ENCODE measurements around the gene THUMPD1.
"Not testable (repeated sequence)": the region's sequence is repeated elsewhere in the genome, so short reads cannot be mapped to it uniquely, and the experiment has no call there.

Gene THUMPD1

DNA sequence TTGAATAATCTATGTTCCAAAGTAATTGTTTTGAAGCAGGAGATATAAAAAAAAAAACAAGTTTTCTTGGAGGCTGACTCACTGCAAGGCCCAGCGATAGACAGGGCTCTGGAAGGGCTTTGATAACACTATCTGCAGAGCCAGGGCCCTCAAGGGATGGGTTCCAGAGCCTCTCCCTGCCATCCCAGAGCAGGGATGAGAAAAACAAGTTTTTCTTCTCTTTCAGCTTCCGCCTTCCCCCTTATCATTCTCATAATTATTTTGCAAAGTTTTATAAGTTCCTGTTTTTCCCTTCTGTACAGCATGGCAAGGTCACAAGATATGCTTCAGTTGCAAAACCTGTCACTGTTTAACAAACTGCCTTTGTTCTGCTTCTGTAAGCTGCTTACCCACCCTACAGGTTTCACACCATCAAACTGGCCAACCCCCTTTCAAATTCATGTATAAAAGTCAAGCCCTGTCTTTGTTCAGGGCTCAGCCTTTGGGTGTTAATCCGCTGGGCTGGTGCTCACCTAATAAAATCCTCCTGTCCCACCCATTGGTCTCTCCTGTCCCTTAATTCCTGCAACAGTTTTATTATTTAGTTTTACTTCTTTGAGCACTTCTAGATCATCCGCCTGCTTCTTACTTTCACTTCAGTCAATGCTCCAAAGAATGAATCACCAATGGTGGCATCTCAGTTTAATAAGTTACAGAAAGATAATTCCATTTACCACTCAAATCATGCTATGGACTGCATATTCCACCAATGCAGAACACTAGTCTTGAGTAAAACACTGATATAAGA lies 5.6 kb upstream of the THUMPD1 start:
- DNase-seq (ENCODE audit: low spot score), result no peak

DNA sequence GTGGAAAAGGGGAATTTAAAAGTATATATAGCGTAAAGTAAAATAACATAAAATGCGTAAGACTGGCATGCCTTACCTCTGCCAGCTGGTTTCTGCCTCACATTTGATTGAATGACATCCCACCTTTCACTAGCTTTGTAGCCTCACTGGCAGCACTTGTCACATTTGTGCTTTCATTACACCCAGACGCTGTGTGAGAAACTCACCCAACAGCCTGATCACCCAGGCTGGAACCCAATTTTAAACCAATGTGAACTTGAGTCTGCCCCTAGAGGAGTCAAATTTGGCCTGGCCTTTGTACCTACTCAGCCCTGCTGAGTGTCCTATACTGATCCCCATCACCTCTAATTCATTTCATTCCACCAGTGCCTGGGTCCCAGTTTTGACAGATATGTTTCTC lies 4.8 kb upstream of the THUMPD1 start:
- no peak for DNase-seq (ENCODE audit: low spot score)

DNA sequence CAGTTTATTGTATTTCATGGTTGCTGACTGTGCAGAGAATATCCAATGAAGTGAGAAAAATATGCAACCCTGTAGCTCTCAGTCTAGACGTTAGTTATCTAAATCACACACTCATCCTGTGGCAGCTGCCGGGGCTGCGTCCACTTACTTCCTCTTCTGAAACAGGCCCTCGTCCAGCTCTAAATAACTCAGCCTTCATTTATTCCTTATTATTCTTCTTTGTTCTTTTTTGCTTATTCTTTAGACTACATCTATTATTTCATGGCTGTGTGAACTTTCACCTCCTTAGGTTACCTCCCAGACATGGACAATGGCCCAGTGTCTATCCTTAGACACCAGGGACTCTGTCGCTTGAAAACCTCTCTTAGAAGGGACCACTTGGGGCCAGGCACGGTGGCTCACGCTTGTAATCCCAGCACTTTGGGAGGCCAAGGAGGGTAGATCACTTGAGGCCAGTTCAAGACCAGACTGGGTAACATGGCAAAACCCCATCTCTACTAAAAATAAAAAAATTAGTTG lies 3.4 kb upstream of the THUMPD1 start:
- DNase-seq (ENCODE audit: low spot score), result no peak

GRCh38 chr16:20743591-20743990 lies 2.0 kb upstream of the THUMPD1 start:
- no peak for DNase-seq (ENCODE audit: low spot score)

DNA sequence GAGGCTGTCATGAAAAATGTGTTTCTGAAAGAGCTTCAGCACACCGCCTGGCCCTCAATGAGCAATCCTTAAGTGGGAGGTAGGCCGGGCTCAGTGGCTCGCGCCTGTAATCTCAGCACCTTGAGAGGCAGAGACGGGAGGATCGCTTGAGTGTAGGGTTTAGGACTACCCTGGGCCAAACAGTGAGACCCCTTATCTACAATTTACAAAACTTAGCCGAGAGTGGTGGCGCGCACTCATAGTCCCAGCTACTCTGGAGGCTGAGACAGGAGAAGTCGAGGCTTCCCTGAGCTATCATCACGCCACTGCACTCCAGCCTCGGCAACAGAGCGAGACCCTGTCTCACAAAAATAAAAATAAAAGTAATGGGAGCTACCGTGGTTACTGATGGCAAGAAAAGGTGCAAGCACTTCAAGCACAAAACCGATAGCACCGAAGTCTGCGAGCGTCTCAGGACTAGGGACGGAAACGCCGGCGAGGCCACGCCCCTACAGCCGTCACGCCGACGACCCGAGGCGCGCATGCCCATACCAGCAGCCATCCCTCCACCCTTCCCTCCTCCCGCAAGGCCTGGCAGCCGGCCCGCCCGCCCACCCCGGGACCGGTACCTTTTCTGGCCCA lies 607 bp downstream of the THUMPD1 start:
- peak; percentile 92 for DNase-seq (ENCODE audit: low spot score)

- no peak for DNase-seq (ENCODE audit: low spot score)
Observed at GRCh38 chr16:20740007-20740883, 1.4 kb downstream of the THUMPD1 start.

GRCh38 chr16:20735490-20735889 lies 6.1 kb downstream of the THUMPD1 start:
- no peak for DNase-seq (ENCODE audit: low spot score)

DNA sequence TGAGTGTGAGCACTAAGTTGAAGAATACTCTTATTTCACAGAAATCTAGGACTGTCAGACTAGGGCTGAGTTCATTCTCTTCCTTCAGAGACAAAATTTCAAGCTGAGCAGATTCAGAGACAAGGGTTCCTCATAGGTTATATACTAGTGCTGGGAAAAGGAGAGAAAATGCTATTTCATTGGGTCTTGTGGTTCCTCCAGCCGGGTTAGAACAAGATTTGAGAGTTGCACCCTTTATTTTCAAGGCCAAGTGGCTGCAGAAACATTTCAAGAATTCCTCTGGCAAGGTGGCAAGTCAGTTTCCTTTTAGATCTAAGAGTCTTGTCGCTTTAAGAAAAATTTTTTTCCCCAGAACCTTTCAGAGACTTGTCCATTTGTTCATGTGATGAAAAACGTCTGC lies 6.8 kb downstream of the THUMPD1 start:
- no peak for DNase-seq (ENCODE audit: low spot score)

DNA sequence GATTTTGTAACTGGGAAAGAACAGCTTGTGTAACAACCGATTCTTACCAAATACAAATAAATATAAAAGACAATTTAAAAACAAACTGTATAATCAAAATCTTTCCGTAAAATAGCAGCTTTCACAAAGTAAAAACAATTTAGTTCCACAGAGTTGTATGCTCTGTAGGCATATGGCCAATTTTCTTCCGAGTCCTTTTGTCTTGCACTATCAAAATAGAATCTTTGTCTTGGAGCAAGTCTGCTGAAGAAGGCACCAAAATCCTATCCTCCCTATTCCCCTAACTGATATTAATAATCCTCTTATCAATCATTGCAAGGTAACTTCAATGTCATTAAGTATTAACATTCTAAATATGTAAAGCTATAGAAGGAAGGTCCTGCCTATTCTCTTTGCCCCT lies 7.6 kb downstream of the THUMPD1 start:
- no peak for DNase-seq (ENCODE audit: low spot score)

DNA sequence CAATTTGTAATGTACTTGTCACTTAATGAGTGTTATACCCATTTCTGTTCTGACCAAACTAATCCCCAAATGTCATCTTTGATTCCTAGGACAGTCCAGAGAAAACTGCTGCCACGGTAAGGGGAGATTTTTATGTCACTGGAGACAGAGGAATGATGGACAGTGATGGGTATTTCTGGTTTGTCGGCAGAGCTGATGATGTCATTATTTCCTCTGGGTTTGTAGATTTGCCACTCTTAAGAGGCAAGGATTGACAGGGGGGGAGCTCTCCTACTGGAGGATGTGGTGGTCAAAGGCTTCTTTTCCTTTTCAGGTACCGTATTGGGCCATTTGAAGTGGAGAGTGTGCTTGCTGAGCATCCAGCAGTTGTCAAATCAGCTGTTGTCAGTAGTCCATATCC lies 12.5 kb downstream of the THUMPD1 start:
- DNase-seq (ENCODE audit: low spot score), result no peak

DNA sequence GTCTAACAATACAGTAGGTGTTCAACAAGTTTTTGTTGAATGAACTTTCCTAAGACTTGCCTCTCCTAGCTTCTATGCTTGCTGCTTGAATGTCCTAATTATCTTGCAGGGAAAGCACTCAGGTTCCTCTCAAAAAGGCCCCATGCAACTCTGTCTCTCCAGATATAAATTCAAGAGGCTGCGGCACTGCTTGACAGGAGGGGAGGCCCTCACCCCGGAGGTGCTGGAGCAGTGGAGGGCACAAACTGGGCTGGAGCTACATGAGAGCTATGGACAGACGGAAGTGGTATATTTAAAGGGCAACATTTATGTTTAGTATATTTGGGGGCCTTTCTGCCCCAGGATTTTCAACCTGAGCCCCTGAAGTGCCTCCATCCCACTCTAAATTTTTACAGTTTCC lies 14.4 kb downstream of the THUMPD1 start:
- DNase-seq (ENCODE audit: low spot score), result no peak

DNA sequence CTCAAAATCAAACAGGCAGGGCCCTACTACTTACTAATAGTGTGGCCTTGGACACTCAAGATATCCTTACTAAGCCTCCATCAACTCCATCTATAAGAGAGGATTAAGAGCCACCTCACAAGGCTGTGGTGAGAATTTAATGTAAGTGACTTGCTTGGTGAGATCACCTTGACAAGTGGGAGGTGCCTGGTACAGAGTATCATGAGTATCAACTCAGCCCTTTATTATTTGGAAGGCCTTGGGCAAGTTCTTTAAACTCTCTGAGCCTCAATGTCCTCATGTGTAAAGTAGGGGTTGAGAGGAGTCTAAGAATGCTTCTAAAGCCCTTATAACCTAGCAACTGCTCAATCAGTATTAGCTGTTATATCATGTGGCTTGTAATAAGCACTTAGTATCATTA lies 15.0 kb downstream of the THUMPD1 start:
- no peak for DNase-seq (ENCODE audit: low spot score)

GRCh38 chr16:20720251-20720650 lies 21.4 kb downstream of the THUMPD1 start:
- DNase-seq (ENCODE audit: low spot score), result no peak

- not testable (repeated sequence) for DNase-seq (ENCODE audit: low spot score)
Observed at GRCh38 chr16:20717718-20718117, 23.9 kb downstream of the THUMPD1 start.

DNA sequence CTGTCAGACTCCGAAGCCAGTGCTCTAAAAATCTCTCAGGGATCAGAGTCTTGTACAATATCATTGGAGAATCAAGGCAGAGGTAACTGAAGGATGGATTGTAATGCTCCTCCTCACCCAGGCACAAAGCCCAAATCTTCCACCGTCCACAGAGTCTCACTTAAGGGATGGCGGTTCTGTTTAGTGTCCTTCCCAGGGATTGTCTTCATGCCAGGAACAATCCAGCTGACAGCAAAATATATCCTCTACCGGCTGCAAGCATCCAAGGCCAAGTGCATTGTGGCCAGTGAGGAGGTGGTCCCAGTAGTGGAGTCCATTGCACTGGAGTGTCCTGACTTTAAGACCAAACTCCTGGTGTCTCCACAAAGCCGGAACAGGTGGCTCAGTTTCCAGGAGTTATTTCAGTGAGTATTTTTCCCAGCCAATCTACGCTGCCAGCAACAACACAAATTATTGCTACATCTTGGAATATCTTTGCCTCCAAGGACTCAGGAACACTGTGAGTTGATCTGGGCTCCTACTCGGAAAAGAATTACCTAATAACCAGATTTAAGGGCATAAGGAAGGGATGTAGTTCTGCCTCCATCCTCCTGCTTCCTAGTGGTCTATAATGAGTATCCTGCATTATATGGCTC lies 30.2 kb downstream of the THUMPD1 start:
- DNase-seq (ENCODE audit: low spot score), result no peak

DNA sequence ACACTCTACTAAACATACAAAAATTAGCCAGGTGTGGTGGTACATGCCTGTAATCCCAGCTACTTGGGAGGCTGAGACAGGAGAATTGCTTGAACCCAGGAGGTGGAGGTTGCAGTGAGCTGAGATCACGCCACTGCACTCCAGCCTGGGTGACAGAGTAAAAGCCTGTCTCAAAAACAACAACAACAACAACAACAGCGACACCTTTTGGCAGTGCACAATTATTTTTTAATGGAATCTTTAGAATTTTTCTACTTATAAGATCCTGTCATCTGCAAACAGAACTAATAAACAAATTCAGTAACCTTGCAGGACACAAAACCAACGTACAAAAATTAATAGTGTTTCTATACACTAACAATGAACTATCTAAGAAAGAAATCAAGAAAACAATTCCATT lies 33.5 kb downstream of the THUMPD1 start:
- not testable (repeated sequence) for DNase-seq (ENCODE audit: low spot score)

GRCh38 chr16:20707461-20707860 lies 34.2 kb downstream of the THUMPD1 start:
- DNase-seq (ENCODE audit: low spot score), result no peak

DNA sequence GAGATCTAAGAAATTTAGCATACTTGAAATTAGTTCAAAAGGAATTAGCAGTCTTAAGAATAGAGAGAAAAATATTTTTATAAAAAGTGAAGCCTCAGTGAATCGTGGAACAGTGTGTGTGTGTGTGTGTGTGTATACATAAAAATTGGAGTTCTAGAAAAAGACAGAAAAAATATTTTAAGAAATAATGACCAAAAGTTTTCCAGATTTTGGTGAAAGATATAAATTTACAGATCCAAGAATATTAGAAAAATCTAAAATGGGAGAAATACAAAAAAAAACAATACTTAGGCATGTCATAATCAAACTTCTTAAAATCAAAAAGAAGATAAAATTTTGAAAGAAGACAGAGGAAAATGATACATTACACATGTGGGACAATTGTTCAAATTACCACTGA lies 35.6 kb downstream of the THUMPD1 start:
- DNase-seq (ENCODE audit: low spot score), result not testable (repeated sequence)

GRCh38 chr16:20704281-20704680 lies 37.3 kb downstream of the THUMPD1 start:
- DNase-seq (ENCODE audit: low spot score), result no peak

GRCh38 chr16:20701692-20702091 lies 39.9 kb downstream of the THUMPD1 start:
- DNase-seq (ENCODE audit: low spot score), result not testable (repeated sequence)

- DNase-seq (ENCODE audit: low spot score), result no peak
Observed at GRCh38 chr16:20696618-20697017, 45.0 kb downstream of the THUMPD1 start.

DNA sequence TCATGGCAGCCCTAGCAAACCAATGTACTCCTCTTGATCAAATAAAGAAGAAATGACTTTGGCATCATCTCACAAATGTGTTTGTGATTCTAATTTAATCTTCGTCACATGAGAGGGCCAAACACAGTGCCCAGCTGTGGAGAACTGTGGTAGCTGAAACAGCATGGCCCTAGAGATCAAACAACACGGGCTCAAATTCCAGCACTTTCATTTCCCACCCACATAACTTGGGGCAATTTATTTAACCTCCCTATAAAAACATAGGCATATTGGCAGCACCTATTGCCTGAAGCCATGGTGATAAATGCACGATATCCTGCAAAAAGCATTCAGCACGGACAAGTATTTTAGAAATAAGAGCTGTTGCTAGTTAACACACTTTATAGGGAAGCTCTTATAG lies 46.6 kb downstream of the THUMPD1 start:
- no peak for DNase-seq (ENCODE audit: low spot score)
